Gastroesophageal sphincter (tissue), 3 donors: ENCODE results near the gene CHORDC1.

Experiments
- CTCF ChIP-seq, 4 experiments: fragments of 200-600 bp in 2 of 4; fragments of 450-650 bp in 2 of 4; sonication (generic) in 1 of 4; IDR thresholded peaks; one replicate each; pipeline ENCODE4 v1.5.1; 2017 to 2019; ENCODE audit warnings: antibody characterized with exemption in 4 of 4, mild to moderate bottlenecking in 2 of 4, moderate library complexity in 2 of 4
- EP300 ChIP-seq: sonication (generic); formaldehyde crosslinking; IDR thresholded peaks from one replicate; pipeline ENCODE4 v1.6.1; 2017; ENCODE audit warnings: antibody characterized with exemption, mild to moderate bottlenecking
- POLR2A ChIP-seq, 2 donors: fragments of 450-650 bp; IDR thresholded peaks; one replicate each; pipeline ENCODE4 v1.6.1; 2017; ENCODE audit warnings: antibody characterized with exemption in 2 of 2, mild to moderate bottlenecking in 2 of 2, moderate library complexity in 1 of 2
- POLR2AphosphoS5 ChIP-seq: sonication (generic); formaldehyde crosslinking; IDR thresholded peaks from one replicate; pipeline ENCODE4 v1.6.1; 2017; ENCODE audit warnings: antibody characterized with exemption

- no peak for TF ChIP-seq CTCF (IDR thresholded peaks at IDR 0.05)
- no peak for TF ChIP-seq POLR2AphosphoS5
- TF ChIP-seq POLR2A (IDR thresholded peaks at IDR 0.05), result no peak
- no peak for TF ChIP-seq EP300
Observed at GRCh38 chr11:90229791-90230190, 6.9 kb upstream of the CHORDC1 start.
